Body of pancreas (tissue), 4 donors: Measurements from ENCODE around the gene PDGFA. TPM values are rescaled to one million over a fixed set of nuclear protein-coding genes. Genes with fewer than 3 reads are reported as not detected.

Experiments
- ATAC-seq: fragments of 150-250 bp; one replicate; pipeline ENCODE4 v1.9.1; 2016
- DNase-seq, 4 donors: peaks; one replicate each; pipeline ENCODE4 v3.0.0-alpha.2; 2019
- H3K27ac ChIP-seq, 4 donors: fragments of 200-600 bp; sonication (generic); 1 replicate in 3 of 4; 2 replicates in 1 of 4; pipeline versions ENCODE4 v1.5.1 to v1.6.1; 2016 to 2019; ENCODE audit warnings: mild to moderate bottlenecking in 1 of 4, mixed read lengths in 1 of 4, moderate library complexity in 1 of 4
- H3K27me3 ChIP-seq, 2 donors: fragments of 200-600 bp; sonication (generic); one replicate each; pipeline ENCODE4 v1.6.0; 2016; ENCODE audit warnings: mild to moderate bottlenecking in 1 of 2
- H3K36me3 ChIP-seq, 2 donors: fragments of 200-600 bp; sonication (generic); replicated peaks in 1 of 2; 2 replicates each; pipeline ENCODE4 v1.5.1; 2016; ENCODE audit warnings: low read depth in 2 of 2; ENCODE audit not compliant: insufficient read depth in 1 of 2
- H3K4me1 ChIP-seq: fragments of 200-600 bp; sonication (generic); one replicate; pipeline ENCODE4 v1.6.0; 2016
- H3K4me3 ChIP-seq, 2 donors: fragments of 200-600 bp; sonication (generic); 1 replicate in 1 of 2; 2 replicates in 1 of 2; pipeline ENCODE4 v1.5.1; 2016 to 2019
- H3K9me3 ChIP-seq, 3 donors: fragments of 200-600 bp; sonication (generic); 1 replicate in 2 of 3; 2 replicates in 1 of 3; pipeline ENCODE4 v1.5.1; 2016
- CTCF ChIP-seq, 7 experiments: fragments of 450-650 bp in 4 of 7; fragments of 200-600 bp in 3 of 7; sonication (generic) in 3 of 7; IDR thresholded peaks; one replicate each; pipeline ENCODE4 v1.5.1; 2016 to 2019; ENCODE audit warnings: antibody characterized with exemption in 7 of 7
- POLR2A ChIP-seq, 3 donors: fragments of 450-650 bp; IDR thresholded peaks; one replicate each; pipeline ENCODE4 v1.6.1; 2016; ENCODE audit warnings: antibody characterized with exemption in 3 of 3, mild to moderate bottlenecking in 2 of 3
- WGBS, 2 donors: methylation state at CpG; one replicate each; pipeline ENCODE4 v1.1.5; 2017; 5-methylcytosine and 5-hydroxymethylcytosine counted together
- intact Hi-C: fragments of 100-400 bp; cut with DNase I; formaldehyde crosslinking; loops from one replicate; pipeline ENCODE4 v1.15.1; 2023
- total RNA-seq, 2 donors: library from RNA; depleted of rRNA; stranded (reverse); fragments of >200 nt; gene quantifications; one replicate each; pipeline ENCODE4 v1.1.0, GENCODE V29; 2016

The PDGFA gene
- total RNA-seq, 2 donors from 2014 or later, result 58.6 to 59.3 TPM

DNA sequence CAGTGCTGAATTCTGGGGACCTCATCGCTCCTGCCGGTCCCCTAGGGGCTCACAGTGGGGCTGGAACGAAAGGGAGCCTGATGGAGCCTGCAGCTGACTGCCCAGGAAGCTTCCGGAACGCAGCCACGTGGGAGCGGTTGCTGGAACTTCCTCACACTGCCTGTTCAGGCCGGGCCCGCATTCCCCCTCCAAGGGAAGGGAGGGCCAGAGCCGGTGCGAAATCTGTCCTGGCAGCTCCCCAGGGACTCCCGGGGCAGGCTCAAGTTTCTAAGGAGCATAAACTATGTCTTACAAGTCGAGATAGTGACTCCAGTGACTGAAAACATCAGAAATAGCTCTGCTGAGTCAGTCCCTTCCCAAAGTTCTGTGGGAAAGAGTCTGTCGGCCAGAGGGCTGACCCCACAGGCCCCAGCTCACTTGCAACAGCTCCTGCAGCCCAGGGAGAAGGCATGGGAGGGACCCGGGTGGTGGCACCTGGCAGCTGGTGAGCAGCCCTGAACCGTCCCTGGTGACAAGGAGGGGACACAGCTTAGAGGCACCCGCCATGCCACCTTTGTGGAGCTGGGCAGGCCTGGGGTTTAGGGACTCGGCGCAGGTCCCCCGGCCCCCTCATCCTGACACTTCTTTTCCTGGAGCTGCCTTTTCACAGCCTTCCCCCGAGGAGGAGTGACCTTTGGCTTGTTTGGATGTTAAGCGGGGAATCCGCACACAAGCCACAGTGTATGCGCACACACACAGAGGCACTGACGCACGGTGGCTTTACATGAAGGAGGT, 47.6 kb downstream of the PDGFA start:
- ATAC-seq, result peak; percentile 31

DNA sequence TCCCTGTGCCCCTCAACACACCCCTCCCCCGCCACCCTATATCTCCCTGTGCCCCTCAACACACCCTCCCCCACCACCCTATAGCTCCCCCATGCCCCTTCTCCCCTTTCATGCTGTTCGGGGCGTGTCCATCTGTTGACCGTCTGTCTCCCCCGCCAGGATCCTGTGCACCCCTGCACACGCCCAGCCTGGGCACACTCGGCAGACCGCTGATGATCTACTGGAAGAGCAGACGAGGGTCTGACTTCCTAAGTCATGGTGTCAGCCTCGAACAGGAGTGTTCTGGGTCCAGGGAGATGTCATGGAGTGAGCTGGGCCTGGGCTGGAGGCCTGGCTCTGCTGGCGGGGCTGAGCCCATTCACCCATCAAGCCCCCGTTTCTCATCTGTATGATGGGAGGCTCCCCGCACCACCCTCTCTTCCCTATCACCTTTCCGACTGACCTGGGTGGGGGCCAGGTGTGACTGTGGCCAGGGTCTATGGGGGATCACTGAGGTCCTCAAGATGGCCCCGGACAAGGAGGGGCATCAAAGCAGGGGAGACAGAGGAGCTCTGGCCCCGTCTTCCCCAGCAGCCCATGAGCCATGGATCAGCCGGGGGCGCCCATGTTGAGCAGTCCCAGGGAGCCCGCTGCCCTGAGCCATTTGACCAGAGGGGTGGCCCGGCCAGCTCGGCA, 48.3 kb downstream of the PDGFA start:
- H3K9me3 ChIP-seq, result no peaks in the 10 kb centered on the region
- no peak for DNase-seq
- H3K4me3 ChIP-seq, result no peak overlapping the region
- ATAC-seq, result no peak
- no peaks in the 10 kb centered on the region for H3K4me1 ChIP-seq
- TF ChIP-seq CTCF (IDR thresholded peaks at IDR 0.05) (no peak), POLR2A (IDR thresholded peaks at IDR 0.05) (no peak)
- WGBS, 2 donors, result 67 to 85% methylated on average over 3 to 16 of the region's 21 CpGs
- H3K36me3 ChIP-seq, result no peaks in the 10 kb centered on the region
- no peaks in the 10 kb centered on the region for H3K27me3 ChIP-seq
- intact Hi-C loops, result no loop called here
- H3K27ac ChIP-seq, result no peak overlapping the region

More for the DNA sequence above, 47.6 kb downstream of the PDGFA start:
- WGBS, 2 donors, result 69 to 90% methylated on average over 2 to 24 of the region's 26 CpGs
- H3K4me3 ChIP-seq, result no peak overlapping the region
- no peaks in the 10 kb centered on the region for H3K9me3 ChIP-seq
- intact Hi-C loops, result no loop called here
- no peaks in the 10 kb centered on the region for H3K4me1 ChIP-seq
- DNase-seq, result peak in 3 of 4 donors; percentile 28 to 45 (median 45)
- no peaks in the 10 kb centered on the region for H3K36me3 ChIP-seq
- no peaks in the 10 kb centered on the region for H3K27me3 ChIP-seq
- H3K27ac ChIP-seq, result no peak overlapping the region
- no peak for TF ChIP-seq CTCF (IDR thresholded peaks at IDR 0.05)
- TF ChIP-seq POLR2A (IDR thresholded peaks at IDR 0.05), result no peak

DNA sequence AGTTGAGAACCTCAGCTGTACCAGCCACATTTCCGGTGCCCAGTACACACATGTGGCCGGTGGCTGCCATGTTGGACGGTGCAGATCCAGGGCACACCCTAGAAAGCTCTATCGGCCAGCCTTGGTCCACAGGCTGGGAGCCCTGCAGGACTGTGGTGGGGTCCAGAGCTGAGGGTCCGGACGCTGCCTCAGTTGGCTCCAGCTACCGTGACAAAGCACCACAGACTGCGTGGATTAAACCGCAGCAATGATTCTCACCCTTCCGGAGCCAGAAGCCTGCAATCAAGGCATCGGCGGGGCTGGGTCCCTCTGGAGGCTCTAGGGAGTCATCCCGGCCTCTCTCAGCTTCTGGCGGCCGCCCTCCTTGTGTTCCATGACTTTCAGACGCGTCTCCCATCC, 50.1 kb downstream of the PDGFA start:
- H3K4me3 ChIP-seq, result no peak overlapping the region
- no peaks in the 10 kb centered on the region for H3K27me3 ChIP-seq
- no peaks in the 10 kb centered on the region for H3K36me3 ChIP-seq
- peaks cover 8% of the 10 kb centered on the region for H3K4me1 ChIP-seq
- intact Hi-C loops, result no loop called here
- H3K9me3 ChIP-seq, result no peaks in the 10 kb centered on the region
- WGBS, 2 donors, result 79 to 93% methylated on average over 11 to 17 of the region's 17 CpGs
- TF ChIP-seq POLR2A (IDR thresholded peaks at IDR 0.05) (no peak), CTCF (IDR thresholded peaks at IDR 0.05) (no peak)
- H3K27ac ChIP-seq, result no peak overlapping the region
- ATAC-seq (no peak), DNase-seq (peak in 1 of 4 donors; percentile 3)

GRCh38 chr7:468681-469562, 50.7 kb downstream of the PDGFA start:
- ATAC-seq, result no peak
- no peak for TF ChIP-seq CTCF (IDR thresholded peaks at IDR 0.05)
- no peak for TF ChIP-seq POLR2A (IDR thresholded peaks at IDR 0.05)
- H3K4me3 ChIP-seq, result no peak overlapping the region
- no peak overlapping the region for H3K27ac ChIP-seq
- H3K36me3 ChIP-seq, result no peaks in the 10 kb centered on the region
- H3K4me1 ChIP-seq, result peaks cover 8% of the 10 kb centered on the region
- peak in 2 of 4 donors; percentile 1 to 8 for DNase-seq
- no peaks in the 10 kb centered on the region for H3K27me3 ChIP-seq
- WGBS, 2 donors, result 73 to 86% methylated on average over 15 to 16 of the region's 16 CpGs
- intact Hi-C loops, result no loop called here
- no peaks in the 10 kb centered on the region for H3K9me3 ChIP-seq
